Ramos (cell line): Measurements from ENCODE around the gene CPNE9.
"Not testable (repeated sequence)": the region's sequence is repeated elsewhere in the genome, so short reads cannot be mapped to it uniquely, and the experiment has no call there.

Experiments
- in situ Hi-C: fragments of 300-500 bp; cut with MboI; formaldehyde crosslinking; loops from one replicate; pipeline ENCODE4 v1.14.3; 2022; ENCODE audit warnings: low sequenced_read_pairs; ENCODE audit not compliant: unreplicated experiment

CPNE9 gene

DNA sequence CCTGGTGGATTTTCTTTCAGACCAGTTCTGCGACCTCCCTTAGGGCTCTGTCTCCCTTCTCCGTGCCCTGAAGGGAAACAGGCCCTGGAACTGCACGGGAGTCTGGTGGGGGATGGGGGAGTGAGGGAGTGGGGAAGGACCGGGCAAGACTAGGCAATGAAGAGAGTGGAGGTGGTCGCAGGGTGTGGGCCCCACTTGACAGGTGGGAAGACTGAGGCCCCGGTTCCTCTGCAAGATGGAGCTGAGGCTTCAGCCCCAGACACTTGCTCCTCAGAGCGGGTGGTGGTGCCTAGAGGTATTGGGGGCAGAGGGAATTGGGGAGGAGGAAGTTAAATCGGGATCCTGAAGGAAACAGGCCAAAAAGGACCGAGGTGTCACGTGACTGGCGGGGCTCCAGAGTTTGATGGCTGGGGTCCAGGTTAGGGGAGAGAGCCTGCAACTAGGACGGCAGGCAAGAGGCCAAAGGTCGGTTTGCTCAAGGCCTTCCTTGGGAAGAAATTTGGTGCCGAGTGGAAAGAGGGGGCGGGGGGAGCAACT, 66.7 kb downstream of the CPNE9 start:
- in situ Hi-C loops, result no loop called here

DNA sequence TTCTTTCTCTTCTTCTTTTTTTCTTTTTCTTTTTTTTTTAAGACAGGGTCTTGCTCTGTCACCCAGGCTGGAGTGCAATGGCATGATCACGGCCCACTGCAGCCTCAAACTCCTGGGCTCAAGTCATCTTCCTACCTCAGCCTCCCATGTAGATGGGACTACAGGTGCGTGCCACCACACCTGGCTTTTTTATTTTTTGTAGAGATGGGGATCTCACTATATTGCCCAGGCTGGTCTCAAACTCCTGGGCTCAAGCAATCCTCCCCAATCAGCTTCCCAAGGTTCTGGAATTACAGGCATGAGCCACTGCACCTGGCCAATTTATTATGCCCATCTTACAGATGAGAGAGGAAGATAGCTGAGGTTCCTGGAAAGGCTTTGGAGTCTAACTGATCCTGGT, 67.4 kb downstream of the CPNE9 start:
- in situ Hi-C loops, result not testable (repeated sequence)

DNA sequence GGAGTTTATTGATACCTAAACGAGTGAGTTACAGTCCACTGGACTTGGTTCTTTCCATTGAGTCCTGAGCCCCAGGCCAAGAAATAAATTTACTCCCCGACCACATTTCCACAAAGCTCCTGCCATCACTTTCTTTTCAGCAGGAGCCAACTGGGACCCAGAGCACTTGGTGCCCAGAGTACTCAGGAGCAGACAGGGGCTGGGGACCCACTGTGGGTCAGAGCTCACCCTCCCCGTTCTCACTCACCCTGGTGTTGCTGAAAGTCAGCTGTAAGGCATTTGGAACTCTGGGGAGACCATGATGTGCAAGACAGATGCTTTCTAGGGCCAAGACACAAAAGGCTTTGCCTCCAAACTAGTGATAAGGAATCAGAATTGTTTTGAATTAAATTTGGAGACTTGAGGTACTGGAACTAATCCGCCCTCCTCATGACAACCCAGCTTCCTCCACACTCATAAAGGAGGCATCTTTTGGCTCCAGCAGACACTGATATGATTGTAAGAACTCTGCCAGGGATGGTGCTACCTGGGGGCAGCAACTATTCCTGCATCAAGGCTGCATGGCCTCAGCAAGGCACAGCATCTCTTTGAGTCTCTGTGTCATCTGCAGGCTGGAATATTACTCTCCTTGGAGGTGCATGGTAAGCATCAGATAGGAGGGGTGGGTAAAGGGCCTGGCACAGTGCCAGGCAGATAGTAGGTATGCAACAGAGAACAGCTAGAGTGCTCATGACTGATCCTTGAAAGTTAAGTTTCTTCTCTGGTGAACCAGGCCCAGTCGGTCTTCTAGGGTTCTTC, 73.5 kb downstream of the CPNE9 start:
- in situ Hi-C loops, result no loop called here

DNA sequence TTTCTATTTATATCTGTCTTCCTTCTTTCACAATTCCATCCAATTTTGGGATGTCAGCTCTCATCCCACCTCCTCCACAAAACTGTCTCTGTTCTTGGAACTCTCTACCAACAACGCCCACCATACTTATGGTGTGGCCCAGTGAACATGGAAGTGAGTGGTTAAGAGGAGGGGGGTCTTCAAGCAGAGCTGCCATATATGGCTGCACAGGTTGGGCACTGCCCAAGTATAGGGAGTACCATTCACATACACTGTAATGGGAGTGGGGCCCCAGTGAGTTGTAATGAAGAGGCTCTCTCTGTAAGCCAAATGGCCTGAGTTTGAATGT, 74.0 kb downstream of the CPNE9 start:
- in situ Hi-C loops, result no loop called here

DNA sequence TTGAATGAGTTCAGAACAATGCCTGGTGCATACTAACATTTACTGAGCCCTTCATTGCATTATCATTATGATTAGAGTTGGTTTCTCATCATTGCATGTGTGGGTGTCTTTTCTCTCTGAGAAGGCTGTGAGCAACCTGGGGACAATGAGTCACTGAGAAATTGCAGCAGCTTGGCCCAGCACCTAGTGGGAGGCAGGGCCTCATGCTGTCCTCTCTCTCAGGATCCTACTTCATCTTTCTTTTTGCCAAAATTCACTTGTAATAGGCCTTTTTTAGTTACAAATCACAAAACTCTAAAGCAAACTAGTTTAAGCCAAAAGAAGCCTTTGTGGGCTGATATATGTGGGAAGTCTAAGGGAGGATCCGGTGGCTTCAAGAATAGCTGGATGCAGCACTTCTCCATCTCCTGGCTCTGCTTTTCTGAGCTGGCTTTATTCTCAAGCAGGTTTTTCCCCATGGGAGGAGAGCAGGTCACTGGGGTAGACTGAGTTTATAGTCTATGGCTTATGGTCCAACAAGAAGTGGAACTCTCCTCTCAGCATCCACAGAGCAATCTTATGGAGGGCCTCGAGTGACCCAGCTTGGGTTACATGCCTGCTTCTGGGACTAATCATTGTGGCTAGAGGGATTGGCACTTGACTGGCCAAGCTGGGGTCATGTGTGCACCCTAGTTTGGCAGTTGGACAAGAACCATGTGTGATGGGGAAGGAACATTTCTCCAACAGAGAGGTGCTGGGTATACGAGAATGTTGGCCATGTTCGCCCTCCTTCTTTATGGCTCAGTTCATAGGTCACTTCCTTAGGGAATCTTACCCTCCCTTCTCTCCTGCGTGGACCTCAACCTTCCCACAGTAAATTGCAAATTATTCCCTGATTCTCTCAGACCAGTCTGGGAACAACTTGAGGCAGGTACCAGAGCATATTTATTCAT, 74.8 kb downstream of the CPNE9 start:
- in situ Hi-C loops, result no loop called here

DNA sequence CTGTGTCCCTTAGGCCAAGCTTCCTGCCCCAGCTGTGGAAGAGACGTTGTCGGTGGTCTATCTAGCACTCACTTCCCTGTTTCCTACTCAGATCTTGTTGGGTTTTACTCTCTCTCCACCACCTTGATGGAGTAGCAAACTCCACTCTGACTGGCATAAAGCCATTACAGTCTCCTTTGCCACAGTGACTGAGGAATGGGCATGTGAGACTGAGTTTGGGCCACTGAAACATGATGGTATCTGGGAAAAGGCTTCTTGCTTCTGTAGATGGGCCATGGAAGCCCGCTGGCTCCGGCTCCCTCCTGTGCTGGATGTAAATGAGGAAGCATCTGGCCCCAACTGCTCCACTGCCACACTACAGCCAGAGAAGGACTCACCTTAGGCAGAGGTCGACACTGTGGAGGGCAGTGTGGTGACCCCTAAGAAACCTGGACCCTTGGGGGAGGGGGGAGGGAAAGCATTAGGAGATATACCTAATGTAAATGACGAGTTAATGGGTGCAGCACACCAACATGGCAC, 75.5 kb downstream of the CPNE9 start:
- in situ Hi-C loops, result no loop called here
